Gastroesophageal sphincter (tissue), 4 donors: ENCODE data around the gene SLC6A13. TPM values are rescaled to one million over a fixed set of nuclear protein-coding genes. Genes with fewer than 3 reads are reported as not detected.

ENCODE experiments used
- ATAC-seq: fragments of 150-250 bp; one replicate; pipeline ENCODE4 v1.9.1; 2016; ENCODE audit warnings: mild to moderate bottlenecking, moderate library complexity
- H3K27ac ChIP-seq, 4 donors: fragments of 200-600 bp; sonication (generic) in 3 of 4; 1 replicate in 3 of 4; 2 replicates in 1 of 4; pipeline ENCODE4 v1.5.1; 2016 to 2019
- H3K27me3 ChIP-seq: fragments of 200-600 bp; sonication (generic); one replicate; pipeline ENCODE4 v1.5.1; 2019
- H3K36me3 ChIP-seq, 2 donors: fragments of 200-600 bp; sonication (generic); one replicate each; pipeline ENCODE4 v1.5.1; 2019; ENCODE audit warnings: control low read depth in 1 of 2
- H3K4me1 ChIP-seq, 3 donors: fragments of 200-600 bp; sonication (generic); 1 replicate in 2 of 3; 2 replicates in 1 of 3; pipeline ENCODE4 v1.5.1; 2016 to 2019; ENCODE audit warnings: control low read depth in 2 of 3
- H3K4me3 ChIP-seq, 2 donors: fragments of 200-600 bp; sonication (generic); one replicate each; pipeline ENCODE4 v1.5.1; 2019; ENCODE audit warnings: mild to moderate bottlenecking in 1 of 2, moderate library complexity in 1 of 2
- H3K9me3 ChIP-seq, 3 donors: fragments of 200-600 bp; sonication (generic); one replicate each; pipeline ENCODE4 v1.5.1; 2017 to 2019; ENCODE audit warnings: control low read depth in 2 of 3
- CTCF ChIP-seq, 4 experiments: fragments of 200-600 bp in 2 of 4; fragments of 450-650 bp in 2 of 4; sonication (generic) in 1 of 4; IDR thresholded peaks; one replicate each; pipeline ENCODE4 v1.5.1; 2017 to 2019; ENCODE audit warnings: antibody characterized with exemption in 4 of 4, mild to moderate bottlenecking in 2 of 4, moderate library complexity in 2 of 4
- EP300 ChIP-seq: sonication (generic); formaldehyde crosslinking; IDR thresholded peaks from one replicate; pipeline ENCODE4 v1.6.1; 2017; ENCODE audit warnings: antibody characterized with exemption, mild to moderate bottlenecking
- POLR2A ChIP-seq, 2 donors: fragments of 450-650 bp; IDR thresholded peaks; one replicate each; pipeline ENCODE4 v1.6.1; 2017; ENCODE audit warnings: antibody characterized with exemption in 2 of 2, mild to moderate bottlenecking in 2 of 2, moderate library complexity in 1 of 2
- POLR2AphosphoS5 ChIP-seq: sonication (generic); formaldehyde crosslinking; IDR thresholded peaks from one replicate; pipeline ENCODE4 v1.6.1; 2017; ENCODE audit warnings: antibody characterized with exemption
- WGBS, 2 donors: methylation state at CpG; one replicate each; pipeline ENCODE4 v1.1.5; 2018; ENCODE audit warnings: low coverage in 1 of 2; 5-methylcytosine and 5-hydroxymethylcytosine counted together
- total RNA-seq, 4 donors: library from RNA; depleted of rRNA; stranded (reverse); fragments of >200 nt; gene quantifications; one replicate each; pipeline ENCODE4 v1.1.0, GENCODE V29; 2016

SLC6A13 gene
- total RNA-seq, 4 donors from 2014 or later = not detected

- peaks cover 0 to 9% (median 0%) of the 10 kb centered on the region in 3 donors for H3K4me1 ChIP-seq
- H3K9me3 ChIP-seq = no peaks in the 10 kb centered on the region
- TF ChIP-seq POLR2AphosphoS5 (no peak), POLR2A (IDR thresholded peaks at IDR 0.05) (no peak), CTCF (IDR thresholded peaks at IDR 0.05) (no peak), EP300 (no peak)
- 33 to 60% methylated on average over 1 to 7 of the region's 12 CpGs for WGBS, 2 donors
- no peaks in the 10 kb centered on the region for H3K36me3 ChIP-seq
- no peak overlapping the region for H3K27ac ChIP-seq
- no peak overlapping the region for H3K4me3 ChIP-seq
- H3K27me3 ChIP-seq = peaks cover 81% of the 10 kb centered on the region
- ATAC-seq = no peak
Measured at GRCh38 chr12:213527-213932, 49.1 kb downstream of the SLC6A13 start.

- TF ChIP-seq POLR2AphosphoS5 (no peak), CTCF (IDR thresholded peaks at IDR 0.05) (no peak), POLR2A (IDR thresholded peaks at IDR 0.05) (no peak), EP300 (no peak)
- H3K9me3 ChIP-seq = no peaks in the 10 kb centered on the region
- H3K27ac ChIP-seq = no peak overlapping the region
- no peak for ATAC-seq
- peak overlapping the region in 1 of 2 donors; percentile 5 for H3K4me3 ChIP-seq
- whole genome bisulfite sequencing, 2 donors = 33 to 61% methylated on average over 4 to 11 of the region's 22 CpGs
- H3K27me3 ChIP-seq = peaks cover 82% of the 10 kb centered on the region
- H3K4me1 ChIP-seq = peaks cover 0 to 9% (median 0%) of the 10 kb centered on the region in 3 donors
- no peaks in the 10 kb centered on the region for H3K36me3 ChIP-seq
Measured at GRCh38 chr12:212715-213526, 49.7 kb downstream of the SLC6A13 start.

- H3K27me3 ChIP-seq = peaks cover 87% of the 10 kb centered on the region
- peak overlapping the region in 1 of 2 donors; percentile 5 for H3K4me3 ChIP-seq
- no peaks in the 10 kb centered on the region for H3K36me3 ChIP-seq
- peaks cover 0 to 9% (median 0%) of the 10 kb centered on the region in 3 donors for H3K4me1 ChIP-seq
- WGBS, 2 donors = 71 to 82% methylated on average over 7 to 8 of the region's 8 CpGs
- ATAC-seq = no peak
- TF ChIP-seq POLR2AphosphoS5 = no peak
- no peak for TF ChIP-seq CTCF (IDR thresholded peaks at IDR 0.05)
- no peak for TF ChIP-seq EP300
- TF ChIP-seq POLR2A (IDR thresholded peaks at IDR 0.05) = no peak
- no peaks in the 10 kb centered on the region for H3K9me3 ChIP-seq
- no peak overlapping the region for H3K27ac ChIP-seq
Measured at GRCh38 chr12:212415-212714, 50.3 kb downstream of the SLC6A13 start.

- Histone ChIP-seq H3K4me1 (peaks cover 0 to 9% (median 0%) of the 10 kb centered on the region in 3 donors), H3K9me3 (no peaks in the 10 kb centered on the region), H3K36me3 (no peaks in the 10 kb centered on the region), H3K27me3 (peaks cover 91% of the 10 kb centered on the region), H3K4me3 (no peak overlapping the region), H3K27ac (no peak overlapping the region)
- WGBS, 2 donors = 86 to 87% methylated on average over 7 to 9 of the region's 16 CpGs
- no peak for ATAC-seq
- TF ChIP-seq CTCF (IDR thresholded peaks at IDR 0.05) (no peak), EP300 (no peak), POLR2AphosphoS5 (no peak), POLR2A (IDR thresholded peaks at IDR 0.05) (no peak)
Measured at GRCh38 chr12:211639-212414, 50.8 kb downstream of the SLC6A13 start.
